A673 (cell line): ENCODE results near the gene PAQR9.

Experiments
- CTCF ChIP-seq: fragments of 300-800, 200-600 bp; sonication (generic); conservative IDR thresholded peaks from 2 replicates; pipeline ENCODE4 v1.5.1; 2017; ENCODE audit warnings: low read depth, mild to moderate bottlenecking, antibody characterized with exemption, low read length, moderate library complexity, mixed read lengths
- EZH2 ChIP-seq: fragments of 200-600 bp; sonication (generic); IDR thresholded peaks from 2 replicates; pipeline ENCODE4 v1.6.1; 2017; ENCODE audit warnings: borderline replicate concordance, low read depth, mild to moderate bottlenecking, mixed read lengths, antibody characterized with exemption, low read length; ENCODE audit not compliant: poor library complexity, severe bottlenecking

- TF ChIP-seq CTCF, result no peak
- TF ChIP-seq EZH2, result no peak
Observed at GRCh38 chr3:142963234-142963515, 299 bp downstream of the PAQR9 start.
